Immature natural killer cell (primary cell): ENCODE data around the gene RNF222. TPM values are rescaled to one million over a fixed set of nuclear protein-coding genes. Genes with fewer than 3 reads are reported as not detected.
A peak's percentile ranks its signal among the peaks of the same experiment; 100 is the strongest.
"Not testable (repeated sequence)": the region's sequence is repeated elsewhere in the genome, so short reads cannot be mapped to it uniquely, and the experiment has no call there.

Source experiments
- DNase-seq, 3 donors: peaks; one replicate each; pipeline ENCODE4 v3.0.0; 2022; ENCODE audit warnings: mixed read lengths in 1 of 3
- H3K27ac Mint-ChIP-seq, 6 donors: one replicate each; pipeline ENCODE4 v1.8.0; 2020; ENCODE audit warnings: mixed read lengths in 6 of 6, mild to moderate bottlenecking in 5 of 6, inconsistent platforms in 4 of 6, moderate library complexity in 3 of 6
- H3K27me3 Mint-ChIP-seq, 3 donors: one replicate each; pipeline ENCODE4 v1.8.0; 2020 to 2021; ENCODE audit warnings: low read depth in 3 of 3, mild to moderate bottlenecking in 3 of 3, mixed read lengths in 3 of 3, moderate library complexity in 3 of 3, inconsistent platforms in 1 of 3
- H3K36me3 Mint-ChIP-seq, 3 donors: one replicate each; pipeline ENCODE4 v1.8.0; 2020; ENCODE audit warnings: mixed read lengths in 3 of 3, inconsistent platforms in 2 of 3, mild to moderate bottlenecking in 2 of 3
- H3K4me1 Mint-ChIP-seq, 2 donors: one replicate each; pipeline ENCODE4 v1.8.0; 2020; ENCODE audit warnings: inconsistent platforms in 2 of 2, mild to moderate bottlenecking in 2 of 2, mixed read lengths in 2 of 2, moderate library complexity in 1 of 2
- H3K4me3 Mint-ChIP-seq, 5 donors: one replicate each; pipeline ENCODE4 v1.8.0; 2020; ENCODE audit warnings: mild to moderate bottlenecking in 5 of 5, mixed read lengths in 5 of 5, inconsistent platforms in 3 of 5, moderate library complexity in 3 of 5
- H3K9me3 Mint-ChIP-seq, 6 donors: one replicate each; pipeline ENCODE4 v1.8.0; 2020; ENCODE audit warnings: mild to moderate bottlenecking in 6 of 6, mixed read lengths in 6 of 6, inconsistent platforms in 4 of 6, moderate library complexity in 3 of 6
- polyA plus RNA-seq, 3 donors: library from polyadenylated mRNA; unstranded; fragments of 300-500 nt; fragmentation: Illumina TruSeq; gene quantifications; one replicate each; pipeline ENCODE4 v1.2.3, GENCODE V29; 2021

The RNF222 gene
- polyA plus RNA-seq, 3 donors from 2014 or later, result 0.13 TPM; not detected in 2

- Mint-ChIP-seq H3K36me3 (peaks cover 0 to 33% (median 17%) of the 10 kb centered on the region in 3 donors), H3K4me1 (peaks cover 69 to 86% of the 10 kb centered on the region in 2 donors), H3K4me3 (peak within 1 kb of the TSS; percentile 97 to 99 (median 98)), H3K27ac (peak within 1 kb of the TSS; percentile 92 to 98 (median 94)), H3K9me3 (no peaks in the 10 kb centered on the region), H3K27me3 (peaks cover 2 to 10% (median 8%) of the 10 kb centered on the region in 3 donors)
- DNase-seq, result peak; percentile 96 to 97 (median 97)
These were observed 14.3 kb downstream of the RNF222 start, which contains the start of gene RPL26 for GRCh38 chr17:8383143-8383822. RPL26 (minus strand) TSS chr17:8383193; CDS start chr17:8382310, 883 bp downstream.

GRCh38 chr17:8382880-8383142 is 14.8 kb downstream of the RNF222 start:
- H3K9me3 Mint-ChIP-seq, result no peaks in the 10 kb centered on the region
- peak overlapping the region; percentile 92 to 98 (median 94) for H3K27ac Mint-ChIP-seq
- peaks cover 65 to 83% of the 10 kb centered on the region in 2 donors for H3K4me1 Mint-ChIP-seq
- no peak for DNase-seq
- H3K36me3 Mint-ChIP-seq, result peaks cover under 1 to 38% (median 17%) of the 10 kb centered on the region in 3 donors
- H3K4me3 Mint-ChIP-seq, result peak overlapping the region; percentile 97 to 99 (median 98)
- peaks cover 2 to 11% (median 10%) of the 10 kb centered on the region in 3 donors for H3K27me3 Mint-ChIP-seq

- Mint-ChIP-seq H3K9me3 (no peaks in the 10 kb centered on the region), H3K27me3 (peaks cover 2 to 11% (median 10%) of the 10 kb centered on the region in 3 donors), H3K27ac (peak overlapping the region; percentile 92 to 98 (median 94)), H3K4me1 (peaks cover 64 to 83% of the 10 kb centered on the region in 2 donors), H3K4me3 (peak overlapping the region; percentile 97 to 99 (median 98)), H3K36me3 (peaks cover 6 to 42% (median 21%) of the 10 kb centered on the region in 3 donors)
- peak in 1 of 3 donors; percentile 9 for DNase-seq
These were observed 15.4 kb downstream of the RNF222 start for GRCh38 chr17:8382052-8382879.

GRCh38 chr17:8380049-8380448 is 17.6 kb downstream of the RNF222 start:
- Mint-ChIP-seq H3K27me3 (peaks cover 2 to 15% (median 10%) of the 10 kb centered on the region in 3 donors), H3K27ac (peak overlapping the region in 1 of 6 donors; percentile 50), H3K4me3 (peak overlapping the region in 1 of 5 donors; percentile 15), H3K4me1 (peaks cover 77 to 92% of the 10 kb centered on the region in 2 donors), H3K36me3 (peaks cover 6 to 43% (median 21%) of the 10 kb centered on the region in 3 donors), H3K9me3 (no peaks in the 10 kb centered on the region)
- DNase-seq, result no peak

GRCh38 chr17:8378117-8378516 is 19.5 kb downstream of the RNF222 start:
- Mint-ChIP-seq H3K27ac (peak overlapping the region in 3 of 6 donors; percentile 55 to 88 (median 60)), H3K4me1 (peaks cover 66 to 76% of the 10 kb centered on the region in 2 donors), H3K4me3 (peak overlapping the region in 2 of 5 donors; percentile 15 to 42), H3K36me3 (peaks cover 6 to 42% (median 20%) of the 10 kb centered on the region in 3 donors)
- not testable (repeated sequence) for H3K9me3 Mint-ChIP-seq, DNase-seq, H3K27me3 Mint-ChIP-seq

- Mint-ChIP-seq H3K4me1 (peaks cover 59 to 69% of the 10 kb centered on the region in 2 donors), H3K9me3 (no peaks in the 10 kb centered on the region), H3K27ac (peak overlapping the region; percentile 76 to 92 (median 86)), H3K4me3 (peak overlapping the region; percentile 33 to 92 (median 88)), H3K36me3 (peaks cover 6 to 35% (median 16%) of the 10 kb centered on the region in 3 donors), H3K27me3 (peaks cover 0 to 6% (median 0%) of the 10 kb centered on the region in 3 donors)
- no peak for DNase-seq
These were observed 20.2 kb downstream of the RNF222 start for GRCh38 chr17:8377422-8377821.

- Mint-ChIP-seq H3K4me1 (peaks cover 50 to 66% of the 10 kb centered on the region in 2 donors), H3K9me3 (no peaks in the 10 kb centered on the region), H3K4me3 (peak within 1 kb of the TSS; percentile 80 to 93 (median 90)), H3K36me3 (peaks cover 6 to 35% (median 16%) of the 10 kb centered on the region in 3 donors), H3K27ac (peak within 1 kb of the TSS; percentile 83 to 92 (median 90)), H3K27me3 (peaks cover 0 to 6% (median 0%) of the 10 kb centered on the region in 3 donors)
- DNase-seq, result peak; percentile 85 to 90 (median 86)
These were observed 21.2 kb downstream of the RNF222 start, which contains the start of gene KRABD2 for GRCh38 chr17:8376271-8377067. KRABD2 (minus strand) TSS chr17:8376704.

GRCh38 chr17:8375738-8376259 is 21.8 kb downstream of the RNF222 start:
- Mint-ChIP-seq H3K4me1 (peaks cover 43 to 64% of the 10 kb centered on the region in 2 donors), H3K36me3 (peaks cover 9 to 30% (median 15%) of the 10 kb centered on the region in 3 donors), H3K27me3 (peaks cover 0 to 6% (median 0%) of the 10 kb centered on the region in 3 donors), H3K9me3 (no peaks in the 10 kb centered on the region), H3K27ac (peak overlapping the region; percentile 83 to 92 (median 90)), H3K4me3 (peak overlapping the region; percentile 80 to 93 (median 90))
- DNase-seq, result no peak

- H3K9me3 Mint-ChIP-seq, H3K4me3 Mint-ChIP-seq, H3K27me3 Mint-ChIP-seq, H3K27ac Mint-ChIP-seq, DNase-seq: not testable (repeated sequence)
- Mint-ChIP-seq H3K4me1 (peaks cover 32 to 44% of the 10 kb centered on the region in 2 donors), H3K36me3 (peaks cover 22 to 32% (median 24%) of the 10 kb centered on the region in 3 donors)
These were observed 23.8 kb downstream of the RNF222 start for GRCh38 chr17:8373856-8374255.

- Mint-ChIP-seq H3K36me3 (peaks cover 15 to 24% (median 19%) of the 10 kb centered on the region in 3 donors), H3K4me1 (peaks cover 24 to 33% of the 10 kb centered on the region in 2 donors), H3K27ac (no peak overlapping the region), H3K4me3 (no peak overlapping the region), H3K9me3 (no peaks in the 10 kb centered on the region), H3K27me3 (peaks cover 0 to 6% (median 0%) of the 10 kb centered on the region in 3 donors)
- DNase-seq, result no peak
These were observed 25.2 kb downstream of the RNF222 start for GRCh38 chr17:8372422-8372821.

GRCh38 chr17:8371786-8372185 is 25.8 kb downstream of the RNF222 start:
- H3K4me1 Mint-ChIP-seq, result peaks cover 19 to 27% of the 10 kb centered on the region in 2 donors
- peaks cover 13 to 20% (median 18%) of the 10 kb centered on the region in 3 donors for H3K36me3 Mint-ChIP-seq
- no peak overlapping the region for H3K4me3 Mint-ChIP-seq
- H3K27me3 Mint-ChIP-seq, result peaks cover 0 to 6% (median 0%) of the 10 kb centered on the region in 3 donors
- no peaks in the 10 kb centered on the region for H3K9me3 Mint-ChIP-seq
- peak overlapping the region in 1 of 6 donors; percentile 3 for H3K27ac Mint-ChIP-seq
- no peak for DNase-seq

GRCh38 chr17:8369944-8370343 is 27.7 kb downstream of the RNF222 start:
- Mint-ChIP-seq H3K27ac (peak overlapping the region in 1 of 6 donors; percentile 16), H3K27me3 (peaks cover 0 to 3% (median 0%) of the 10 kb centered on the region in 3 donors), H3K4me1 (peaks cover 3 to 9% of the 10 kb centered on the region in 2 donors), H3K4me3 (no peak overlapping the region), H3K9me3 (no peaks in the 10 kb centered on the region), H3K36me3 (peaks cover 17 to 20% (median 18%) of the 10 kb centered on the region in 3 donors)
- no peak for DNase-seq
